CD1c-positive myeloid dendritic cell (primary cell): ENCODE results near the gene RP9.

ENCODE experiments used
- DNase-seq: peaks from one replicate; pipeline ENCODE4 v3.0.0-alpha.2; 2016; ENCODE audit errors: extremely low spot score

The RP9 gene

GRCh38 chr7:33109005-33109757 is at the start of gene RP9:
Gene RP9 (minus strand): TSS chr7:33109404. CDS start chr7:33109372, 32 bp downstream.
- peak; percentile 92 for DNase-seq

- DNase-seq, result no peak
These were observed 48.6 kb upstream of the RP9 start for GRCh38 chr7:33157781-33158180.

DNA sequence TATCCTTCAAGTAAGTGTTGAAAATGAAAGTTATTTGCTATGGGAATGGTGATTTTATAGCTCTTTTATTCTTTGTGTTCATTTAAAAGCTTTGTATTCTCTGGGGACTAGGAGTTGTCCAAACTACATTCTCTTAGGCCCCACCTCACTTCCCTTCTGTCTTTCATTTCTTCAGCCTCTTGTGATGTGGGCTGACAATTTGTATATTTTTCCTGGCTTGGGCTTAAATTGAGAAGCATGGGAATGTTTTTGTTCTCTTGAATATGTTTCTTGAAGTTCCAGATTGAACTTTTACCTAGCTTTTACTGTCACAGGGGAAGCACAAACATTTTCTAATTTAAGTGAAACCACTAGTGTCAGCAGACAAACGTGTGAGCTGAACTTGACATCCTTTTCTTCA is 48.1 kb upstream of the RP9 start:
- DNase-seq, result no peak

DNA sequence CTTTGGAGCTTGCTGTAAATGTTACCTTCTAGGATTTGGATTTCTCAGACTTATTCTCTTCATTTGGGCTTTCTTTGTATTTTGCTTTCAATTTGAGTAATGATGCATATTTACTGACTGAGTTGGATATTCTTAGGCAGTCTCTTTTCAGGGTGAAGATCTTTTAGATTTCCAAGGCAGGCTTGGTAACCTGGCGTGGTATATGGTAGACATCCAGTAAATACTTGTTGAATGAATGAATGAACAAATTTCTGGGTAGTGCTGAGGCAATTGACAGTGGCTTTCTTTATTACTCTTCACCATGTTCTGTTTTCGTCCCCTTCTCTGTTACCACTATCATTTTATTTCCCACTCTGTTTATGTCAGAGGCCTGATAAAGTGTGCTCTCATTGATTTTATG is 47.2 kb upstream of the RP9 start:
- DNase-seq, result no peak

- DNase-seq, result no peak
These were observed 46.6 kb upstream of the RP9 start for GRCh38 chr7:33155811-33156210.

GRCh38 chr7:33152087-33152486 is 42.9 kb upstream of the RP9 start:
- no peak for DNase-seq

GRCh38 chr7:33145156-33145555 is 36.0 kb upstream of the RP9 start:
- no peak for DNase-seq

GRCh38 chr7:33143996-33144718 is 35.0 kb upstream of the RP9 start:
- no peak for DNase-seq

DNA sequence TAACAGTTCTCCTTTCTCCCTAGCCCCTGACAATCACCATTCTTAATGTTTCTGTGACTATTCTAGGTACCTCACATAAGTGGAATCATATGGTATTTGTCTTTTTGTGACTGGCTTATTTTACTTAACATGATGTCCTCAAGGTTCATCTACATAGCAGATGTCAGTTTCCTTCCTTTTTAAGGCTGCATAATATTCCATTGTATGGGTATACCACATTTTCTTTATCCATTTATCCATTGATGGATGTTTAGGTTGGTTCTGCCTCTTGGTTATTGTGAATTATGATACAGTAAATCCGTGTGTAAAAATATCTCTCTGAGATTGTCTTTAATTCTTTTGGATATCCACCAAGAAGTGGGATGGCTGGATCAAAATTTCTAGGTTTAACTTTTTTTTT is 33.4 kb upstream of the RP9 start:
- DNase-seq, result no peak

DNA sequence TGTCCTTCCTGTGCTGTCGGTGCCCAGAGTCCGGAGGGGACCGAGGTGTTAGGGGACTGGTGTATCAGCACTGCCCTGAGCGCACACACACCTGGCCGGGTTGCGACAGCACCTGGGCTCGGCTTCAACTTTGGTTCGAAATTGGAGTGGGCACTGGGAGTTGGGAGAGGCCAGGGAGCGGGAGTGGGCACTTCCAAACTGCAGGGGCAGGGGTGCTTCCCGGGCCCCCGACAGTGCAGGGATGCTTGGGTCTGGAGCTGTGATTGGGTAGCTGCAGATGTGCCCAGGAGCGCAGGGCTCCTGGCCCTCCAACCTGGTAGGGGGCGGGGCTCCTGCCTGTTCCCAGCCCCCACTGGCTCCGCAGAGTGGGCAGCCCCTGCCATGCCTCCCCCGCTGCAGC is 27.9 kb upstream of the RP9 start:
- no peak for DNase-seq

- no peak for DNase-seq
These were observed 21.0 kb upstream of the RP9 start for GRCh38 chr7:33130184-33130583.

DNA sequence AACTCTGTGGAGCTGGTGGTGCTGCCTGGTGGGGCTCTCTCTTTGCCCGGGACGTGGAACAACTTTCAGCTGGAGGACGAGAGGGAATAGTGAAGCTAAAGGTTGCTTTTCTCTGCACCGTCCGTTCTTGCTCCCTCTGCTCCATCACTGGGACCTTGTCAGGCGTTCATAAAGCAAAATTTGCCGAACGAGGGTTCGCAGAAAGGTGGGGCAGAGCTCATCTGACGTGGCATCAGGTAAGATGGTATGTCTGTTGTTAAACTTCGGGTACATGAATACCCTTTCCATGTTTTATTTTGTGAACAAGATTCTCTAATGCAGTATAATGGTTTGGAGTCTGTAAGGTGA is 20.6 kb upstream of the RP9 start:
- DNase-seq, result no peak

DNA sequence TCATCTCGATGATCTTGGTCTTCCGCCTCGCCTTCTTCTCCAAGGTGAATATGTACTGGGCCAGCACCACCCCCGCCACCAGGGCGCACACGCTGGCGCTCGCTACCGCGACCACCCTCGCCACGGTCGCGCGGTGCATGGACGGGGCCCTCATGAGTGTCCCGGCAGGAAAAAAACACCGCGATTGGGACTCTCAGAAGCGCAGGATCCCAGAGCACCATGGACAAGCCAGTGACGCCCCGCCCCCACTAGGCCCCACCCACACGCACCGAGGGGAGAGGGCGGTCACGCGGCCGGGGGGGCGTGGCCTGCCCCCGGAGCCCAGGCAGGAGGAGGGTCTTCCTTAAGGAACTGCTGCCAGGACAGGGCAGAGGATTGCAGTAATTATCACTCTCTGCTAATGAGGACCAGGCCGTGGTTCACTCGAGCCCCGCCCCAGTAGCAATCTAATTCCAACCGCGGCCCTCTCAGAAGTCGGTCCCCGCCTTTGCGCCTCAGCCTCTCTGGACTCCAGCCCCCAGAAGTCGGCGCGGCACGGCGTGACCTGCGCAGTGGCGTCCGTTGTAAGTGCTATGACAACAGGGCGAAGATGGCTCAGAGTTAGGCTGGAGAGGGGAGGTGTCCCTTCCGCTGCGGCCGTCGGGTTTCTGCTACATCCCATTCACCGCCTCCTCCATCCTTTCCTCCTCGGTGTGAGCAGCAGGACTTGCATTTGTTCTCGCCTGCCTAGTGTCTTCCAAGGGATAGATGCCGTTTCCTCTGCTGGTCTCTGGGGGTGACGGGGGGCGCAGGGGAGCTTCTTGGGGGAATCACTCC is 20.0 kb upstream of the RP9 start, which contains the start of gene BBS9:
TSS of gene BBS9 (plus strand) at position 575 of the 816 bp plus-strand sequence. CDS start 16,689 bp downstream, outside the sequence.
- DNase-seq, result peak; percentile 96

GRCh38 chr7:33128631-33128989 is 19.4 kb upstream of the RP9 start:
- DNase-seq, result no peak

DNA sequence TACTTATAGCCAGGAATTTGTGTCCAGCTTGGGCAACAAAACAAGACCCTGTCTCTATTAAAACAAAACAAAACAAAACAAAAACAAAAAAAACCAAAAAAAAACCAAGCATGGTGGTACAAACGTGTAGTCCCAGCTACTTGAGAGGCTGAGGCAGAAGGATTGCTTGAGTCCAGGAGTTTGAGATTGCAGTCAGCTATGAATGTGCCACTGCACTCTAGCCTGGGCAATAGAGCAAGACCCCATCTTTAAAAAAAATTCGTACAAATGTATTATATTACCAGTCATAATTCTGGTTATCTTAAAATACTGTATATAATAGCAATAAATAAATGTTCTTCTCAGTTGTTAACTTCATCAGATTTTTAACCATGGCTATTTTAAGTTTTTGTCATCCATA is 17.9 kb upstream of the RP9 start:
- no peak for DNase-seq

DNA sequence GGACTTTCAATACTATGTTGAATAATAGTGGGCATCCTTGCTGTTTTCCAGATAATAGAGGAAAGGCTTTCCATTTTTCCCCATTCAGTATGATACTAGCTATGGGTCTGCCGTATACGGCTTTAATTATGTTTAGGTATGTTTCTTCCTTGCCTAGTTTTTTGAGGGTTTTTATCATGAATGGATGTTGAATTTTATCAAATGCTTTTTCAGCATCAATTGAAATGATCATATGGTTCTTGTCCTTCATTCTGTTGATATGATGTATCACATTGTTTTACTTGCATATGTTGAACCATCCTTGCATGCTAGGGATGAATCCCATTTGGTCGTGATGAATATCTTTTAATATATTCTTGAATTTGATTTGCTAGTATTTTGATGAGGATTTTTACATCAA is 9.2 kb upstream of the RP9 start:
- no peak for DNase-seq

- no peak for DNase-seq
These were observed 5.8 kb upstream of the RP9 start for GRCh38 chr7:33114976-33115375.

DNA sequence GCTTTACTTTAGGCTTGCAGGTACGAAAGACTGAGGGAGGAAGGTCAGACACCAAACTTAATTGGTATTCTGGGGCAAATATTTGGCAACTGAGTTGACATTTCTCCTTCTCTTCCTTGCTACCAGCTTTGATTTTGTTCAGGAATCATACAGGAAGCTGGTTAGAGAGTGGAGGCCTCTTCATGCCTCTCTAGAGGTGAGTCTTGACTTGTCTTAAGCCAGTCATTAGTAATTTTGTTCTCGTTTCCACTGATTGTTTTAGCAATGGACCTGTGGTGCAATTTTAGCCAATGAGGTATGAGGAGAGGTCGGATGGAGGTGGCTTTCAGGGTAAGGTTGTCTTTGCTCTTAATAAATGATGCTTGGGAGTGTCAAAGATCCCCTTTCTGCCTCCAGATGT is 2.4 kb upstream of the RP9 start:
- DNase-seq, result no peak

GRCh38 chr7:33109758-33110238 is 594 bp upstream of the RP9 start:
- DNase-seq, result peak; percentile 26

GRCh38 chr7:33108554-33109004 is 625 bp downstream of the RP9 start:
- no peak for DNase-seq

GRCh38 chr7:33107136-33108066 is 1.8 kb downstream of the RP9 start:
- DNase-seq, result peak; percentile 23
